H1 (cell line): Measurements from ENCODE around the gene KRT7. TPM values are rescaled to one million over a fixed set of nuclear protein-coding genes. Genes with fewer than 3 reads are reported as not detected.

ENCODE experiments used
- EZH2 ChIP-seq: fragments of 200-600 bp; sonication (generic); IDR thresholded peaks from 2 replicates; pipeline ENCODE4 v1.7.1; 2012; ENCODE audit warnings: low read depth, mild to moderate bottlenecking, moderate library complexity, low read length, inconsistent platforms; ENCODE audit not compliant: severe bottlenecking
- polyA plus RNA-seq, 7 experiments: library from polyadenylated mRNA; depleted of rRNA in 3 of 7; stranded (reverse) in 5 of 7; unstranded in 2 of 7; fragments of >200 nt in 5 of 7; fragments of 200-250 nt in 2 of 7; gene quantifications; 1 replicate in 5 of 7; 2 replicates in 1 of 7; 4 replicates in 1 of 7; pipeline versions ENCODE4 v1.2.1 to v1.2.3, GENCODE V29; 2011 to 2013; ENCODE audit warnings: missing spikeins in 2 of 7, mixed read lengths in 2 of 7
- total RNA-seq: library from RNA; stranded (reverse); fragmentation: NEBNext Ultra II Directional; extraction: Animal tissue kit (Norgen Biotek cat#: 25700); gene quantifications from 2 replicates; pipeline ENCODE4 v1.2.1, GENCODE V29; 2021

KRT7 gene
- total and polyA plus RNA-seq, 2 of the 8 experiments (the other 6 are each of a cell fraction or from before 2014, with no cell fraction given): 13.2 to 19.0 TPM

- no peak for TF ChIP-seq EZH2
Observed at GRCh38 chr12:52245962-52246569, 13.0 kb downstream of the KRT7 start (continued).
